Upper lobe of right lung (tissue), 1 donor: ENCODE results near the gene EDIL3. TPM values are rescaled to one million over a fixed set of nuclear protein-coding genes. Genes with fewer than 3 reads are reported as not detected.
"Not testable (repeated sequence)": the region's sequence is repeated elsewhere in the genome, so short reads cannot be mapped to it uniquely, and the experiment has no call there.

ENCODE experiments used
- ATAC-seq: fragments of 200-7000 bp; cut with Tn5 transposase; one replicate; pipeline ENCODE4 v1.9.1; 2020; ENCODE audit warnings: mild to moderate bottlenecking, moderate library complexity
- DNase-seq: peaks from one replicate; pipeline ENCODE4 v3.0.0-alpha.2; 2020
- H3K27ac ChIP-seq: fragments of 200-600 bp; one replicate; pipeline ENCODE4 v1.8.0; 2022
- H3K27me3 ChIP-seq: fragments of 200-600 bp; one replicate; pipeline ENCODE4 v1.8.0; 2022; ENCODE audit warnings: mild to moderate bottlenecking
- H3K36me3 ChIP-seq: fragments of 200-600 bp; one replicate; pipeline ENCODE4 v1.8.0; 2022
- H3K4me1 ChIP-seq: fragments of 200-600 bp; one replicate; pipeline ENCODE4 v1.8.0; 2022
- H3K4me3 ChIP-seq: fragments of 200-600 bp; one replicate; pipeline ENCODE4 v1.8.0; 2022; ENCODE audit warnings: mild to moderate bottlenecking
- H3K9me3 ChIP-seq: fragments of 200-600 bp; one replicate; pipeline ENCODE4 v1.8.0; 2022
- CTCF ChIP-seq: fragments of 200-600 bp; IDR thresholded peaks from one replicate; pipeline ENCODE4 v1.8.0; 2022; ENCODE audit warnings: antibody characterized with exemption
- intact Hi-C: fragments of 100-400 bp; cut with DNase I; formaldehyde crosslinking; loops from one replicate; pipeline ENCODE4 v1.11.0; 2022
- total RNA-seq: library from RNA; stranded (reverse); fragmentation: NEBNext Ultra II Directional; extraction: Animal tissue kit (Norgen Biotek cat#: 25700); gene quantifications from one replicate; pipeline ENCODE4 v1.2.1, GENCODE V29; 2021
- donor health status: DM: no; HTN: yes; CAD: no; lungs with severe emphysema.

Gene EDIL3
- total RNA-seq, 1 donor from 2014 or later: 42.4 TPM

DNA sequence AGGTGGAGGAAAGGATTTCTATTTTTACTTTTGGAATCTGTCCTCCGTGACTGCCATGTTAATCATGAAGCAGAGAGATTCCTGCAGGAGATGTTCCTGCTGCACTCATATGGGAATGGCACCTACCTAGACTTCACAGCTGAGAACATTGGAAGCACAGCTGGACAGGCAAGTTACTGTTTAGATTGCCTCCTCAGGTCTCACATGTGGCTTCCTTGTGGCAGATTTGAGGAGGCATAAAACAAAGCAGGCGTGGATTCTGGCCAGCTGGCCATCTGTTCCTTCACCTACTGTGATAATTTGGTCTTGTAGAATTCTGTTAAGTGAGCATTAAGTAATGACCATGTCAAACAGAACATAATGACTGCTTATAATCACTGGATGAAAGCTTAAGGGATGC lies 193.4 kb downstream of the EDIL3 start:
- Histone ChIP-seq H3K27ac (no peak overlapping the region), H3K4me1 (no peaks in the 10 kb centered on the region), H3K4me3 (no peak overlapping the region), H3K9me3 (no peaks in the 10 kb centered on the region), H3K27me3 (no peaks in the 10 kb centered on the region), H3K36me3 (no peaks in the 10 kb centered on the region)
- ATAC-seq: no peak
- intact Hi-C loops: no loop called here
- no peak for DNase-seq
- TF ChIP-seq CTCF: no peak

GRCh38 chr5:84184857-84185256 lies 199.8 kb downstream of the EDIL3 start:
- ATAC-seq: no peak
- Histone ChIP-seq H3K4me3 (no peak overlapping the region), H3K27me3 (no peaks in the 10 kb centered on the region), H3K4me1 (no peaks in the 10 kb centered on the region), H3K36me3 (no peaks in the 10 kb centered on the region), H3K9me3 (no peaks in the 10 kb centered on the region), H3K27ac (no peak overlapping the region)
- intact Hi-C loops: no loop called here
- DNase-seq: no peak
- no peak for TF ChIP-seq CTCF

DNA sequence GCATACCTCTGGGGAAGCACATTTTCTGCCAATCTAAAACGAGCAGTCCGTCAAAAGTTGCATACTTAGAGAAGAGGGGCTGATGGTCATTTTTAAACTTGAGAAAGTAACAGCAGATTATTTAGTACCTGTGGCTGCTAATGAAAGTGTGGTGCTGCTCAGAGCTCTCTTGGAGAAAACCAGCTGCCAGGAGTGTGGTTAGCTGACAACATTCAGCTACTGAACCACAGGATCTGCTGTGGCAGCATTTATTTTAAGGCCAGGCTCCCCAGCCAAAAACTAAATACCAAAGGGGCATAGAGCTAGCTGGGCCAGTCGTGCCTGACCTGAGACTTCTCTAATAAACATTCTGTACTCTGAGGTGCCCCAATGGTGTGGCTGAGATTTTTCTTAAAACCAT lies 203.6 kb downstream of the EDIL3 start:
- intact Hi-C loops: no loop called here
- Histone ChIP-seq H3K4me1 (no peaks in the 10 kb centered on the region), H3K36me3 (no peaks in the 10 kb centered on the region), H3K4me3 (no peak overlapping the region), H3K9me3 (no peaks in the 10 kb centered on the region), H3K27me3 (no peaks in the 10 kb centered on the region), H3K27ac (no peak overlapping the region)
- DNase-seq: no peak
- TF ChIP-seq CTCF: no peak
- ATAC-seq: no peak

GRCh38 chr5:84168841-84169240 lies 215.8 kb downstream of the EDIL3 start:
- ATAC-seq: no peak
- Histone ChIP-seq H3K9me3 (no peaks in the 10 kb centered on the region), H3K36me3 (no peaks in the 10 kb centered on the region), H3K4me1 (no peaks in the 10 kb centered on the region), H3K27me3 (no peaks in the 10 kb centered on the region), H3K27ac (no peak overlapping the region), H3K4me3 (no peak overlapping the region)
- DNase-seq: no peak
- intact Hi-C loops: no loop called here
- no peak for TF ChIP-seq CTCF

DNA sequence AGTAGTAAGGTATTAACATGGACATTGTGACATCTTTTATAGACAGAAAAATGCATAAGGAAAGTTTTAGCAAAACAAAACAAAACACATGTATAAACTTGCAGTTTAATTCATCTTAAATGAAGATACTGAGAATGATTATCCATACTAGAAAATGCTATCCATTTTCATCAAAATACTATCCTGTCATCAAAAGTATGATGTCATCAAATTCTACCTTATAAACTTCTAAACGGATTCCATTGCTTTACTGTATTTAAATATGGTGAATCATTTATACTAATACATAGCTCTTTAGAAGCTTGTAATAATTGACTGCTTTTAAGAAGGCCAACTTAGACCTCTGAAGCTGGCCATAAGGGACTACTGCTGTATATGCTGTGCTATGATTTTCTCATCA lies 221.0 kb downstream of the EDIL3 start:
- Histone ChIP-seq H3K36me3 (no peaks in the 10 kb centered on the region), H3K4me3 (no peak overlapping the region), H3K27me3 (no peaks in the 10 kb centered on the region), H3K4me1 (no peaks in the 10 kb centered on the region), H3K27ac (no peak overlapping the region), H3K9me3 (no peaks in the 10 kb centered on the region)
- no peak for ATAC-seq
- intact Hi-C loops: no loop called here
- no peak for DNase-seq
- no peak for TF ChIP-seq CTCF

- DNase-seq: no peak
- Histone ChIP-seq H3K27ac (no peak overlapping the region), H3K4me1 (no peaks in the 10 kb centered on the region), H3K36me3 (no peaks in the 10 kb centered on the region), H3K4me3 (no peak overlapping the region), H3K27me3 (no peaks in the 10 kb centered on the region), H3K9me3 (no peaks in the 10 kb centered on the region)
- no peak for TF ChIP-seq CTCF
- ATAC-seq: no peak
- intact Hi-C loops: no loop called here
These were observed 222.0 kb downstream of the EDIL3 start for GRCh38 chr5:84162695-84163094.

GRCh38 chr5:84160650-84161049 lies 224.0 kb downstream of the EDIL3 start:
- H3K4me1 ChIP-seq, intact Hi-C loops, H3K36me3 ChIP-seq, H3K9me3 ChIP-seq, H3K4me3 ChIP-seq, DNase-seq, H3K27ac ChIP-seq, H3K27me3 ChIP-seq, ATAC-seq: not testable (repeated sequence)
